Stimulated activated CD4-positive, alpha-beta T cell treated with anti-CD3 and anti-CD28 coated beads, TNF-alpha, amount 100 ng/mL, for 24 hours (primary cell): Measurements from ENCODE around the gene HIPK4.
"Not testable (repeated sequence)": the region's sequence is repeated elsewhere in the genome, so short reads cannot be mapped to it uniquely, and the experiment has no call there.

ENCODE experiments used
- DNase-seq, 3 experiments: peaks; one replicate each; pipeline ENCODE4 v3.0.0-alpha.2; 2020; ENCODE audit warnings: low read depth in 3 of 3

The HIPK4 gene

DNA sequence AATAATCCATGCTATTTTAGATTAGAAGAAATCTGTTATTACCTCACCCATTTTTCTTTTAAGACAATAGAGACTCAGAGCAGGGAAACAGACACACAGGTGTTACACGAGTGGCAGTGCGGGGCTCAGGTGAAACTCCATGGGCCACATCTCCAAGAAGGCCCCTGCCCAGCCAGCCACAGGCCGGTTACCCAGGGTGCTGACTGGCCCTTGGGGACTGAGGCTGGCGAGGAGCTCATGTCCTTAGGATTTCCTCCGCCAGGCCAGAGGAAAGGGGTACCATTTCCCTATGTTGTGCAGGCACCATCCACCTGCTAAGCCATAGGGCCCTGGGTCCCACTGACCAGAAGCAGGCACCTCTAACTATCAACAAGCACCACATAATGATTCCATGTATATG lies 52.4 kb downstream of the HIPK4 start:
- no peak for DNase-seq

DNA sequence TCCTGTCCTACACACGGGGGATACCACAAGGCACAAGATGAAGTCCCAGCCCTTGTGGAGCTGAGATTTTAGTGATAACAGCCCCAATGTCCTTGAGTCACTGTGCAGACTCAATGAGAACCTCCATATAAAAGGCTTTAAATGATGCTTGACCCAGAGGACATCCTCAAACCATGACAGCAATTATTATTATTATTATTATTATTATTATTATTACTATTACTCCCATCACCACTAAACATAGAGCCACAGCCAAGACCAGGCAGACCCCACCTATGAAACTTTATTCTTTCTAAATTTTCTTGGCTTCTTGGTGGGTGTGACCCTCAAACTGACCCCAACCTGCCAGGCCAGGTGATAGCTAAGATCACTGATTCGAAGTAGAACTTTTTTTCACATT lies 52.9 kb downstream of the HIPK4 start:
- DNase-seq = no peak

- no peak for DNase-seq
These were observed 53.4 kb downstream of the HIPK4 start for GRCh38 chr19:40336601-40336900.

- DNase-seq = no peak
These were observed 54.0 kb downstream of the HIPK4 start for GRCh38 chr19:40335855-40336600.

GRCh38 chr19:40335101-40335500 lies 54.9 kb downstream of the HIPK4 start:
- DNase-seq = no peak

GRCh38 chr19:40333083-40333482 lies 56.9 kb downstream of the HIPK4 start:
- DNase-seq = not testable (repeated sequence)

GRCh38 chr19:40332669-40333068 lies 57.3 kb downstream of the HIPK4 start:
- no peak for DNase-seq

GRCh38 chr19:40331052-40331451 lies 58.9 kb downstream of the HIPK4 start:
- DNase-seq = no peak
